Chondrocyte (in vitro differentiated cells): ENCODE data around the gene RASAL1. TPM values are rescaled to one million over a fixed set of nuclear protein-coding genes. Genes with fewer than 3 reads are reported as not detected.

Source experiments
- DNase-seq: peaks from one replicate; pipeline ENCODE4 v3.0.0; 2021; ENCODE audit warnings: mixed read lengths, low spot score
- H3K27ac Mint-ChIP-seq: one replicate; pipeline ENCODE4 v1.8.0; 2021; ENCODE audit warnings: mild to moderate bottlenecking, moderate library complexity, mixed read lengths; ENCODE audit not compliant: unreplicated experiment
- H3K27me3 Mint-ChIP-seq: 2 replicates; pipeline ENCODE4 v1.8.0; 2021; ENCODE audit warnings: low read depth, mixed read lengths
- H3K36me3 Mint-ChIP-seq: 2 replicates; pipeline ENCODE4 v1.8.0; 2021; ENCODE audit warnings: low read depth, mixed read lengths
- H3K4me1 Mint-ChIP-seq: 2 replicates; pipeline ENCODE4 v1.8.0; 2021; ENCODE audit warnings: low read depth, mild to moderate bottlenecking, mixed read lengths
- H3K4me3 Mint-ChIP-seq: one replicate; pipeline ENCODE4 v1.8.0; 2021; ENCODE audit warnings: mild to moderate bottlenecking, moderate library complexity, mixed read lengths; ENCODE audit not compliant: unreplicated experiment
- H3K9me3 Mint-ChIP-seq: 2 replicates; pipeline ENCODE4 v1.8.0; 2021; ENCODE audit warnings: low read depth, mixed read lengths
- CTCF ChIP-seq: fragments of 200-600 bp; sonication (generic); IDR thresholded peaks from 2 replicates; pipeline ENCODE4 v1.5.0; 2021; ENCODE audit warnings: antibody characterized with exemption, mild to moderate bottlenecking, moderate library complexity
- total RNA-seq: library from RNA; stranded (reverse); gene quantifications from 3 replicates; pipeline ENCODE4 v1.2.1, GENCODE V29; 2021

Gene RASAL1
- total RNA-seq, 1 donor from 2014 or later = not detected

DNA sequence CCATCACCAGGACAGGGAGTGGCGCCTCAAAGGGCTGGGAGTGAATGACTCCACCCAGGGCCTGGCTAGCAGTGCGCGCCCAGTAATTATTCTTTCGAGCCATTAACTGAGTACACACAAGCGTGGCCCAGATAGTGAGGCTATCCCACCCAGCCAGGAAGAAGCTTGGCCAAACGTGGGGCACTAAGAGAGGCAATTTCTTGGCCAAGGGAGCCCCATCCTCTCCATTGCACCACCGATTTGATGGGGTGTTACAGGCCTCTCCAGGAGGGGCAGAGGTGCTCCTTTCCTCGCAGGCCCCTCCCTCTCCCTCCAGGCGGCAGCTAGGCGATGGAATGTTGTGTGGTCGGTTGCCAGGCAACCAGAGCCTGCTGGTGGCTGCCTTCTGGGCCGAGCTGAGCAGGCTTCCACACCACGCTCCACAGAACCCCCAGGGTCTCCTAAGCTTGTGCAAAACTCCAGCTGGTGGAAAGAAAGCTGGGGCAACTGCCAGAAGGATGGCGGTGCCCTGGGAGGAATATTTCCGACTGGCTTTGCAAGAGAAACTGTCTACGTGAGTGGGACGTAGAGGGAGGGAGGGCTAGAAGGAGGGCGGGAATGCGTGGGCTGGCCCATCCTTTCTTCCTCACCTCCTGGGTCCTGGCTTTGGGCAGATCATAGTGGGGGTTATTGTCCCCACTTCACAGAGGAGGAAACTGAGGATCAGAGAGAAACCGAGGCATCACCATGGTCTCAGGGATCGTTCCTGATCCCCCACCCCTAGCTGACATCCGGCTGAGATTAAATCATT, 14.0 kb upstream of the RASAL1 start, which contains the start of gene CFAP73:
CFAP73 (plus strand) TSS at position 364 of the 790 bp plus-strand sequence; CDS start at position 498, 134 bp downstream.
- H3K27me3 Mint-ChIP-seq = peaks cover 35% of the 10 kb centered on the region
- DNase-seq = no peak
- peaks cover 9% of the 10 kb centered on the region for H3K9me3 Mint-ChIP-seq
- H3K4me1 Mint-ChIP-seq = peaks cover 18% of the 10 kb centered on the region
- peak within 1 kb of the TSS; percentile 9 for H3K4me3 Mint-ChIP-seq
- no peaks in the 10 kb centered on the region for H3K36me3 Mint-ChIP-seq
- TF ChIP-seq CTCF = peak; percentile 31
- peak within 1 kb of the TSS; percentile 36 for H3K27ac Mint-ChIP-seq

DNA sequence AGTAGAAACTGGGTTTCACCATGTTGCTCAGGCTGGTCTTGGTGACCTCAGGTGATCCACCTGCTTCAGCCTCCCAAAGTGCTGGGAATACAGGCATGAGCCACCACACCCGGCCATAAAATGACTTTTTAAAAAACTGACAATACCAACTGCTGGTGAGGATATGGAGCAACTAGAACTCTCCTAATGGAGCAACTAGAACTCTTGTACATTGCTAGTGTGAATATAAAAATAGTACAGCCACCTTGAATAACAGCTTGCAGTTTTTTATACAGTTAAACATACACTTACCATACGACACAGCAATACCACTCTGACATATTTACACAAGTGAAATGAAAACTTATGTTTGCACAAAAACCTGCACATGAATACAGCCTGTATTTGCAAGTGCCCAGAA, 11.4 kb upstream of the RASAL1 start:
- TF ChIP-seq CTCF = no peak
- Mint-ChIP-seq H3K9me3 (peaks cover 9% of the 10 kb centered on the region), H3K27me3 (peaks cover 23% of the 10 kb centered on the region), H3K4me3 (no peak overlapping the region), H3K36me3 (no peaks in the 10 kb centered on the region), H3K4me1 (peaks cover 8% of the 10 kb centered on the region), H3K27ac (no peak overlapping the region)
- no peak for DNase-seq

DNA sequence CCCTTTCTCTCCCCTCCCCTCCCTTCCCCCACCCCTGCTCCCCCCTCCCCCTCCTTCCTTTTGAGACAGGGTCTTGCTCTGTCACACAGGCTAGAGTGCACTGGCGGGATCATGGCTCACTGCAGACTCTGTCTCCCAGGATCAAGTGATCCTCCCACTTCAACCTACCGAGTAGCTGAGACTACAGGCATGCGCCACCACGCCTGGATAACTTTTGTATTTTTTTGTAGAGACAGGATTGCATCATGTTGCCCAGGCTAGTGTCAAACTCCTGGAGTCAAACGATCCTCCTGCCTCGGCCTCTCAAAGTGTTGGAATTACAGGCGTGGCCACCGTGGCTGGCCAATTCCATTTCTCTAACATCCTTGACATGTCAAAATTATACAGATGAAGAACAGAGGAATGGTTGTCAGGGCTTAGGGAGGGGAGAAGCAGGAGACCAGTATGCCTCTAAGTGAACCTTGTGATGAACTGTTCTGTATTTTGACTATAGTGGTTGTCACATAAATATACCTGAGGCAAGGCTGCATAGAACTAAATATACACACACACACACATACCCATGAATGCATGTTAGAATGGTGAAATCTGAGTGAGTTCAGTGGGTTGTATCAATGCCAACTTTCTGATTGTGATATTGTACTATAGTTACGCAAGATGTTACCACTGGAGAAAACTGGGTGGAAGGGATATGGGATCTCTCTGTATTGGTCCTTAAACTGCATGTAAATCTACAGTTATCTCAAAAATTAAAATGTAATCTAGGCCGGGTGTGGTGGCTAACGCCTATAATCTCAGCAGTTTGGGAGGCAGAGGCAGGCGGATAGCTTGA, 10.4 kb upstream of the RASAL1 start:
- Mint-ChIP-seq H3K36me3 (no peaks in the 10 kb centered on the region), H3K4me3 (no peak overlapping the region), H3K27ac (no peak overlapping the region), H3K9me3 (peaks cover 9% of the 10 kb centered on the region), H3K4me1 (peaks cover 7% of the 10 kb centered on the region), H3K27me3 (peaks cover 20% of the 10 kb centered on the region)
- no peak for DNase-seq
- TF ChIP-seq CTCF = no peak

DNA sequence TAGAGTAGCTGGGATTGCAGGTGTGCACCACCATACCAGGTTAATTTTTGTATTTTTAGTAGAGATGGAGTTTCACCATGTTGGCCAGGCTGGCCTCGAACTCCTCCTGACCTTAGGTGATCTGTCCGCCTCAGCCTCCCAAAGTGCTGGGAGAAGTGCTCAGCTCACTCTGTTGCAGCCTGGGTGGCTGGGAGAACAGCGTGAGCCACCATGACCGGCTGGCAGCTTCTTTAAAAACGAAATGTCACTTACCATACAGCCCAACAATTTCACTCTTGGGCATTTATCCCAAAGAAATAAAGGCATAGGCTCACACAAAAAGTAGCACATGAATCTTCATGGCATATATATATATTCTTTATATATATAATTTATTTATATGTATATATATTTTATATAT, 9.2 kb upstream of the RASAL1 start:
- no peak for TF ChIP-seq CTCF
- H3K4me1 Mint-ChIP-seq = peaks cover 5% of the 10 kb centered on the region
- DNase-seq = no peak
- H3K27ac Mint-ChIP-seq = no peak overlapping the region
- H3K4me3 Mint-ChIP-seq = no peak overlapping the region
- H3K27me3 Mint-ChIP-seq = peaks cover 18% of the 10 kb centered on the region
- no peaks in the 10 kb centered on the region for H3K36me3 Mint-ChIP-seq
- H3K9me3 Mint-ChIP-seq = peaks cover 9% of the 10 kb centered on the region

DNA sequence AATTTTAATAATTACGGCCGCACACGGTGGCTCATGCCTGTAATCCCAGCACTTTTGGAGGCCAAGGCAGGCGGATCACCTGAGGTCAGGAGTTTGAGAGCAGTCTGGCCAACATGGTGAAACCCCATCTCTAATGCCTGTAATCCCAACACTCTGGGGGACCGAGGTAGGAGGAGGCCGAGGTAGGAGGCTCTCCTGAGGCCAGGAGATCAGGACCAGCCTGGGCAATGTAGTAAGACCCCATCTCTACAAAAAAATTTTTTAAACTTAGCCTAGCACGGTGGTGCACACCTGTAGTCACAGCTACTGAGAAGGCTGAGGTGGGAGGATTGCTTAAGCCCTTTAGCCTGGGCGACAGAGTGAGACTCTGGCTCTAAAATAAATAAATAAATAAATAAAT, 8.4 kb upstream of the RASAL1 start:
- Mint-ChIP-seq H3K4me3 (no peak overlapping the region), H3K36me3 (no peaks in the 10 kb centered on the region), H3K4me1 (no peaks in the 10 kb centered on the region), H3K27ac (no peak overlapping the region), H3K9me3 (peaks cover 9% of the 10 kb centered on the region), H3K27me3 (peaks cover 16% of the 10 kb centered on the region)
- TF ChIP-seq CTCF = no peak
- DNase-seq = no peak
